GM12878 (cell line): Measurements from ENCODE around the gene RAPGEF3. TPM values are rescaled to one million over a fixed set of nuclear protein-coding genes. Genes with fewer than 3 reads are reported as not detected.
A peak's percentile ranks its signal among the peaks of the same experiment; 100 is the strongest.

ENCODE experiments used
- ESRRA ChIP-seq: IDR thresholded peaks from 2 replicates; pipeline ENCODE4 v1.6.1; 2012; ENCODE audit warnings: mild to moderate bottlenecking, low read length, improper control_type of control experiment
- JUNB ChIP-seq: IDR thresholded peaks from 2 replicates; pipeline ENCODE4 v1.6.1; 2016; ENCODE audit warnings: antibody characterized with exemption, mild to moderate bottlenecking
- KAT2A ChIP-seq: conservative IDR thresholded peaks from 2 replicates; pipeline ENCODE4 v1.6.1; 2011; ENCODE audit warnings: low read depth, low read length; ENCODE audit not compliant: control insufficient read depth
- NRF1 ChIP-seq: conservative IDR thresholded peaks from 2 replicates; pipeline ENCODE4 v1.6.1; 2011; ENCODE audit warnings: mild to moderate bottlenecking, low read depth, low read length, improper control_type of control experiment
- POLR2AphosphoS5 ChIP-seq: IDR thresholded peaks from 2 replicates; pipeline ENCODE4 v1.6.1; 2011; ENCODE audit warnings: mild to moderate bottlenecking, low read length, inconsistent platforms
- POU2F2 ChIP-seq: IDR thresholded peaks from 3 replicates; pipeline ENCODE4 v1.6.1; 2011; ENCODE audit warnings: low read depth, mild to moderate bottlenecking, low read length, borderline replicate concordance
- RB1 ChIP-seq: fragments of 450-650 bp; formaldehyde crosslinking; IDR thresholded peaks from 2 replicates; pipeline ENCODE4 v1.6.1; 2017; ENCODE audit warnings: mild to moderate bottlenecking, borderline replicate concordance
- RELA ChIP-seq: fragments of 450-650 bp; IDR thresholded peaks from 2 replicates; pipeline ENCODE4 v1.8.0; 2014; ENCODE audit warnings: borderline replicate concordance; ENCODE audit not compliant: partially characterized antibody
- SMC3 ChIP-seq: IDR thresholded peaks from 2 replicates; pipeline ENCODE4 v1.6.1; 2011; ENCODE audit warnings: low read length, improper control_type of control experiment, borderline replicate concordance
- SREBF2 ChIP-seq: IDR thresholded peaks from 2 replicates; pipeline ENCODE4 v1.6.1; 2012; ENCODE audit warnings: mild to moderate bottlenecking, low read length
- TCF7 ChIP-seq: IDR thresholded peaks from 2 replicates; pipeline ENCODE4 v1.6.1; 2014; ENCODE audit warnings: antibody characterized with exemption, borderline replicate concordance
- ZNF207 ChIP-seq: fragments of 450-650 bp; IDR thresholded peaks from 2 replicates; pipeline ENCODE4 v1.6.1; 2014; ENCODE audit warnings: antibody characterized with exemption, mild to moderate bottlenecking, borderline replicate concordance
- ZNF24 ChIP-seq: fragments of 450-650 bp; IDR thresholded peaks from 2 replicates; pipeline ENCODE4 v1.6.1; 2017; ENCODE audit warnings: antibody characterized with exemption, mild to moderate bottlenecking
- polyA plus RNA-seq, 11 experiments: library from polyadenylated mRNA; depleted of rRNA in 4 of 11; unstranded in 6 of 11; stranded (reverse) in 5 of 11; fragments of >200 nt; fragmentation: Nextera tagmentation in 4 of 11; fragmentation: Illumina TruSeq in 1 of 11; extraction: Ambion mirVana in 4 of 11; extraction: Trizol in 1 of 11; gene quantifications; 1 replicate in 1 of 11; 2 replicates in 10 of 11; pipeline versions ENCODE4 v1.2.1 to v1.2.3, GENCODE V29; 2011 to 2016; ENCODE audit warnings: inconsistent platforms in 2 of 11, missing spikeins in 2 of 11, low read depth in 1 of 11
- total RNA-seq, 4 experiments: library from RNA; depleted of rRNA in 3 of 4; stranded (reverse); fragments of >200 nt in 3 of 4; fragmentation: Illumina TruSeq in 1 of 4; extraction: Trizol in 1 of 4; gene quantifications; 2 replicates each; pipeline versions ENCODE4 v1.2.1 to v1.2.3, GENCODE V29; 2013 to 2021
- TF ChIP-seq, protein P1 (sequence below): fragments of 450-650 bp; IDR thresholded peaks from 2 replicates; pipeline ENCODE4 v1.6.1; 2017; ENCODE audit warnings: mild to moderate bottlenecking, moderate library complexity
- TF ChIP-seq, protein P2 (sequence below): IDR thresholded peaks from 2 replicates; pipeline ENCODE4 v1.6.1; 2011; ENCODE audit warnings: low read depth, low read length, improper control_type of control experiment, borderline replicate concordance
- TF ChIP-seq, protein P3 (sequence below): fragments of 450-650 bp; IDR thresholded peaks from 2 replicates; pipeline ENCODE4 v1.6.1; 2018; ENCODE audit warnings: mild to moderate bottlenecking, low read depth, moderate library complexity; ENCODE audit not compliant: partially characterized antibody
- TF ChIP-seq, protein P4 (sequence below), 3 experiments: IDR thresholded peaks in 2 of 3; conservative IDR thresholded peaks in 1 of 3; 2 replicates each; pipeline ENCODE4 v1.5.1; 2011; ENCODE audit warnings: low read depth in 3 of 3, low read length in 3 of 3, mild to moderate bottlenecking in 3 of 3, control low read depth in 2 of 3, moderate library complexity in 2 of 3, inconsistent platforms in 1 of 3, mixed read lengths in 1 of 3; ENCODE audit not compliant: control insufficient read depth in 2 of 3, insufficient read depth in 1 of 3; ENCODE audit errors: extremely low read depth in 1 of 3
- TF ChIP-seq, protein P5 (sequence below): IDR thresholded peaks from 2 replicates; pipeline ENCODE4 v1.6.1; 2011; ENCODE audit warnings: borderline replicate concordance, low read depth, mild to moderate bottlenecking, moderate library complexity, low read length; ENCODE audit not compliant: insufficient read depth, poor library complexity, severe bottlenecking

Gene RAPGEF3
- total and polyA plus RNA-seq, 10 of the 15 experiments (the other 5 are each of a cell fraction or from before 2014, with no cell fraction given) = 0.02 to 0.92 (median 0.31) TPM; not detected in 2

DNA sequence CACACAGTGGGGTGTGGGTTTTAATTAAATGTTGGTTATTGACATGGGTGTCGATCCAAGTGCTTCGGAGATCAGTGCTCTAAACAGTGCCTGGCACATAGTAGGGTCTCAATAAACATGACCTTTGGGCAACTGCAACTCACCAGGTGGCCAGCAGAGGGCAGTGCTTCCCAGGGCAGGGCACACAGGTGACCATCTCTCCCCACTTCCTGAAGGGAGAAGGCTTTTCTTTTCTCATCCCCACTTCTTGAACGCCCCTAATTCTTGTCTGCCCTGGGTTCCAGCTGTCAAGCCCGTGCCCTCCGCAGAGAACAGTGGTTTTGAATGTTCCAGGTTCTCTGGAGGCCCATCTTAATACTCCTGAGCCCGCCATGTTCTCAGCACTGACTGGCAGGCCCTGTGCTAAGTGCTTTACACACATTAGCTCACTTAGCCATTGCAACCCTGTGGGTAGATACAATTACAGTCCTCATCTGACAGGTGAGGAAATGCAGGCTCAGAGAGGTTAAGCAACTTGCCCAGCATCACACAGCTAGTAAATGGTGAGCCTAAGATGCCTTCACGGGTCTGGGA is 16.3 kb downstream of the RAPGEF3 start (continued):
- TF ChIP-seq, protein P1, sequence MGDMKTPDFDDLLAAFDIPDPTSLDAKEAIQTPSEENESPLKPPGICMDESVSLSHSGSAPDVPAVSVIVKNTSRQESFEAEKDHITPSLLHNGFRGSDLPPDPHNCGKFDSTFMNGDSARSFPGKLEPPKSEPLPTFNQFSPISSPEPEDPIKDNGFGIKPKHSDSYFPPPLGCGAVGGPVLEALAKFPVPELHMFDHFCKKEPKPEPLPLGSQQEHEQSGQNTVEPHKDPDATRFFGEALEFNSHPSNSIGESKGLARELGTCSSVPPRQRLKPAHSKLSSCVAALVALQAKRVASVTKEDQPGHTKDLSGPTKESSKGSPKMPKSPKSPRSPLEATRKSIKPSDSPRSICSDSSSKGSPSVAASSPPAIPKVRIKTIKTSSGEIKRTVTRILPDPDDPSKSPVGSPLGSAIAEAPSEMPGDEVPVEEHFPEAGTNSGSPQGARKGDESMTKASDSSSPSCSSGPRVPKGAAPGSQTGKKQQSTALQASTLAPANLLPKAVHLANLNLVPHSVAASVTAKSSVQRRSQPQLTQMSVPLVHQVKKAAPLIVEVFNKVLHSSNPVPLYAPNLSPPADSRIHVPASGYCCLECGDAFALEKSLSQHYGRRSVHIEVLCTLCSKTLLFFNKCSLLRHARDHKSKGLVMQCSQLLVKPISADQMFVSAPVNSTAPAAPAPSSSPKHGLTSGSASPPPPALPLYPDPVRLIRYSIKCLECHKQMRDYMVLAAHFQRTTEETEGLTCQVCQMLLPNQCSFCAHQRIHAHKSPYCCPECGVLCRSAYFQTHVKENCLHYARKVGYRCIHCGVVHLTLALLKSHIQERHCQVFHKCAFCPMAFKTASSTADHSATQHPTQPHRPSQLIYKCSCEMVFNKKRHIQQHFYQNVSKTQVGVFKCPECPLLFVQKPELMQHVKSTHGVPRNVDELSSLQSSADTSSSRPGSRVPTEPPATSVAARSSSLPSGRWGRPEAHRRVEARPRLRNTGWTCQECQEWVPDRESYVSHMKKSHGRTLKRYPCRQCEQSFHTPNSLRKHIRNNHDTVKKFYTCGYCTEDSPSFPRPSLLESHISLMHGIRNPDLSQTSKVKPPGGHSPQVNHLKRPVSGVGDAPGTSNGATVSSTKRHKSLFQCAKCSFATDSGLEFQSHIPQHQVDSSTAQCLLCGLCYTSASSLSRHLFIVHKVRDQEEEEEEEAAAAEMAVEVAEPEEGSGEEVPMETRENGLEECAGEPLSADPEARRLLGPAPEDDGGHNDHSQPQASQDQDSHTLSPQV = no peak
- TF ChIP-seq SREBF2 (no peak), JUNB (no peak), SMC3 (peak; percentile 96), RB1 (peak; percentile 39; the same call in 1 of the 2 replicates), NRF1 (no peak), ZNF207 (no peak), POU2F2 (peak; percentile 43; the same call in 1 of the 3 replicates), TCF7 (no peak), ZNF24 (no peak), ESRRA (0 out of 2 replicates have a peak, but pooled peaks have one; percentile 15), POLR2AphosphoS5 (no peak), KAT2A (no peak), RELA (peak; percentile 27)
- TF ChIP-seq, protein P2, sequence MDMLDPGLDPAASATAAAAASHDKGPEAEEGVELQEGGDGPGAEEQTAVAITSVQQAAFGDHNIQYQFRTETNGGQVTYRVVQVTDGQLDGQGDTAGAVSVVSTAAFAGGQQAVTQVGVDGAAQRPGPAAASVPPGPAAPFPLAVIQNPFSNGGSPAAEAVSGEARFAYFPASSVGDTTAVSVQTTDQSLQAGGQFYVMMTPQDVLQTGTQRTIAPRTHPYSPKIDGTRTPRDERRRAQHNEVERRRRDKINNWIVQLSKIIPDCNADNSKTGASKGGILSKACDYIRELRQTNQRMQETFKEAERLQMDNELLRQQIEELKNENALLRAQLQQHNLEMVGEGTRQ = no peak
- TF ChIP-seq, protein P3, sequence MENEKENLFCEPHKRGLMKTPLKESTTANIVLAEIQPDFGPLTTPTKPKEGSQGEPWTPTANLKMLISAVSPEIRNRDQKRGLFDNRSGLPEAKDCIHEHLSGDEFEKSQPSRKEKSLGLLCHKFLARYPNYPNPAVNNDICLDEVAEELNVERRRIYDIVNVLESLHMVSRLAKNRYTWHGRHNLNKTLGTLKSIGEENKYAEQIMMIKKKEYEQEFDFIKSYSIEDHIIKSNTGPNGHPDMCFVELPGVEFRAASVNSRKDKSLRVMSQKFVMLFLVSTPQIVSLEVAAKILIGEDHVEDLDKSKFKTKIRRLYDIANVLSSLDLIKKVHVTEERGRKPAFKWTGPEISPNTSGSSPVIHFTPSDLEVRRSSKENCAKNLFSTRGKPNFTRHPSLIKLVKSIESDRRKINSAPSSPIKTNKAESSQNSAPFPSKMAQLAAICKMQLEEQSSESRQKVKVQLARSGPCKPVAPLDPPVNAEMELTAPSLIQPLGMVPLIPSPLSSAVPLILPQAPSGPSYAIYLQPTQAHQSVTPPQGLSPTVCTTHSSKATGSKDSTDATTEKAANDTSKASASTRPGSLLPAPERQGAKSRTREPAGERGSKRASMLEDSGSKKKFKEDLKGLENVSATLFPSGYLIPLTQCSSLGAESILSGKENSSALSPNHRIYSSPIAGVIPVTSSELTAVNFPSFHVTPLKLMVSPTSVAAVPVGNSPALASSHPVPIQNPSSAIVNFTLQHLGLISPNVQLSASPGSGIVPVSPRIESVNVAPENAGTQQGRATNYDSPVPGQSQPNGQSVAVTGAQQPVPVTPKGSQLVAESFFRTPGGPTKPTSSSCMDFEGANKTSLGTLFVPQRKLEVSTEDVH = no peak
- TF ChIP-seq, protein P4, sequence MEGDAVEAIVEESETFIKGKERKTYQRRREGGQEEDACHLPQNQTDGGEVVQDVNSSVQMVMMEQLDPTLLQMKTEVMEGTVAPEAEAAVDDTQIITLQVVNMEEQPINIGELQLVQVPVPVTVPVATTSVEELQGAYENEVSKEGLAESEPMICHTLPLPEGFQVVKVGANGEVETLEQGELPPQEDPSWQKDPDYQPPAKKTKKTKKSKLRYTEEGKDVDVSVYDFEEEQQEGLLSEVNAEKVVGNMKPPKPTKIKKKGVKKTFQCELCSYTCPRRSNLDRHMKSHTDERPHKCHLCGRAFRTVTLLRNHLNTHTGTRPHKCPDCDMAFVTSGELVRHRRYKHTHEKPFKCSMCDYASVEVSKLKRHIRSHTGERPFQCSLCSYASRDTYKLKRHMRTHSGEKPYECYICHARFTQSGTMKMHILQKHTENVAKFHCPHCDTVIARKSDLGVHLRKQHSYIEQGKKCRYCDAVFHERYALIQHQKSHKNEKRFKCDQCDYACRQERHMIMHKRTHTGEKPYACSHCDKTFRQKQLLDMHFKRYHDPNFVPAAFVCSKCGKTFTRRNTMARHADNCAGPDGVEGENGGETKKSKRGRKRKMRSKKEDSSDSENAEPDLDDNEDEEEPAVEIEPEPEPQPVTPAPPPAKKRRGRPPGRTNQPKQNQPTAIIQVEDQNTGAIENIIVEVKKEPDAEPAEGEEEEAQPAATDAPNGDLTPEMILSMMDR (IDR thresholded peaks at IDR 0.05 in 2 of 3, conservative IDR thresholded peaks at IDR 0.05 in 1 of 3; ENCODE audit: control insufficient read depth in 2 of 3, extremely low read depth in 1 of 3, insufficient read depth in 1 of 3, low read depth in 3 of 3, low read length in 3 of 3) = peak; percentile 97 to 99 (median 99)
- TF ChIP-seq, protein P5, sequence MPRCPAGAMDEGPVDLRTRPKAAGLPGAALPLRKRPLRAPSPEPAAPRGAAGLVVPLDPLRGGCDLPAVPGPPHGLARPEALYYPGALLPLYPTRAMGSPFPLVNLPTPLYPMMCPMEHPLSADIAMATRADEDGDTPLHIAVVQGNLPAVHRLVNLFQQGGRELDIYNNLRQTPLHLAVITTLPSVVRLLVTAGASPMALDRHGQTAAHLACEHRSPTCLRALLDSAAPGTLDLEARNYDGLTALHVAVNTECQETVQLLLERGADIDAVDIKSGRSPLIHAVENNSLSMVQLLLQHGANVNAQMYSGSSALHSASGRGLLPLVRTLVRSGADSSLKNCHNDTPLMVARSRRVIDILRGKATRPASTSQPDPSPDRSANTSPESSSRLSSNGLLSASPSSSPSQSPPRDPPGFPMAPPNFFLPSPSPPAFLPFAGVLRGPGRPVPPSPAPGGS = no peak
